MCF 10A (cell line): ENCODE results near the gene CFAP97D2. TPM values are rescaled to one million over a fixed set of nuclear protein-coding genes. Genes with fewer than 3 reads are reported as not detected.

ENCODE experiments used
- BruUV-seq: library from RNA; stranded (reverse); fragments of 400-500 nt; replicated peaks from 2 replicates; lab custom pipeline; 2021; lab: Mats Ljungman, UMichigan
- CTCF ChIA-PET: fragments of 300-600 bp; sonication (Branson Sonifier 250); formaldehyde crosslinking; extraction: SDS; loops from one replicate; lab custom pipeline; 2021; ENCODE audit warnings: antibody characterized with exemption, inconsistent platforms; lab: Yijun Ruan, JAX
- POLR2A ChIA-PET: fragments of 300-600, 350-650 bp; sonication (Branson Sonifier 250); formaldehyde crosslinking; extraction: SDS; loops from one replicate; lab custom pipeline; 2020; ENCODE audit warnings: antibody characterized with exemption, inconsistent platforms; lab: Yijun Ruan, JAX
- DNase-seq: peaks from one replicate; pipeline ENCODE4 v3.0.0-alpha.2; 2018; ENCODE audit not compliant: unreplicated experiment
- H3K27ac Mint-ChIP-seq: one replicate; pipeline ENCODE4 v1.8.0; 2022; ENCODE audit warnings: mild to moderate bottlenecking, low read depth, mixed read lengths; ENCODE audit not compliant: unreplicated experiment
- H3K27me3 Mint-ChIP-seq: one replicate; pipeline ENCODE4 v1.8.0; 2022; ENCODE audit warnings: mixed read lengths; ENCODE audit not compliant: insufficient read depth, unreplicated experiment
- H3K36me3 Mint-ChIP-seq: one replicate; pipeline ENCODE4 v1.8.0; 2022; ENCODE audit warnings: mild to moderate bottlenecking, moderate library complexity, mixed read lengths; ENCODE audit not compliant: insufficient read depth, unreplicated experiment
- H3K4me1 Mint-ChIP-seq: one replicate; pipeline ENCODE4 v1.8.0; 2022; ENCODE audit warnings: mixed read lengths; ENCODE audit not compliant: insufficient read depth, unreplicated experiment
- H3K4me3 Mint-ChIP-seq: one replicate; pipeline ENCODE4 v1.8.0; 2022; ENCODE audit warnings: mild to moderate bottlenecking, moderate library complexity, mixed read lengths; ENCODE audit not compliant: unreplicated experiment
- H3K9me3 Mint-ChIP-seq: one replicate; pipeline ENCODE4 v1.8.0; 2022; ENCODE audit warnings: mixed read lengths; ENCODE audit not compliant: unreplicated experiment
- intact Hi-C: fragments of 100-400 bp; cut with micrococcal nuclease; formaldehyde crosslinking; loops from 2 replicates; pipeline ENCODE4 v1.14.1; 2022
- total RNA-seq: library from RNA; stranded (reverse); gene quantifications from 2 replicates; pipeline ENCODE4 v1.2.3, GENCODE V29; 2022
- TF ChIP-seq, protein P1 (sequence below): fragments of 200-600 bp; IDR thresholded peaks from one replicate; pipeline ENCODE4 v1.8.0; 2022; ENCODE audit warnings: antibody characterized with exemption, mild to moderate bottlenecking; ENCODE audit not compliant: unreplicated experiment

CFAP97D2 gene
- total RNA-seq, 1 experiment from 2014 or later = not detected

GRCh38 chr13:114231886-114232285 is 52.8 kb downstream of the CFAP97D2 start:
- TF ChIP-seq, protein P1, sequence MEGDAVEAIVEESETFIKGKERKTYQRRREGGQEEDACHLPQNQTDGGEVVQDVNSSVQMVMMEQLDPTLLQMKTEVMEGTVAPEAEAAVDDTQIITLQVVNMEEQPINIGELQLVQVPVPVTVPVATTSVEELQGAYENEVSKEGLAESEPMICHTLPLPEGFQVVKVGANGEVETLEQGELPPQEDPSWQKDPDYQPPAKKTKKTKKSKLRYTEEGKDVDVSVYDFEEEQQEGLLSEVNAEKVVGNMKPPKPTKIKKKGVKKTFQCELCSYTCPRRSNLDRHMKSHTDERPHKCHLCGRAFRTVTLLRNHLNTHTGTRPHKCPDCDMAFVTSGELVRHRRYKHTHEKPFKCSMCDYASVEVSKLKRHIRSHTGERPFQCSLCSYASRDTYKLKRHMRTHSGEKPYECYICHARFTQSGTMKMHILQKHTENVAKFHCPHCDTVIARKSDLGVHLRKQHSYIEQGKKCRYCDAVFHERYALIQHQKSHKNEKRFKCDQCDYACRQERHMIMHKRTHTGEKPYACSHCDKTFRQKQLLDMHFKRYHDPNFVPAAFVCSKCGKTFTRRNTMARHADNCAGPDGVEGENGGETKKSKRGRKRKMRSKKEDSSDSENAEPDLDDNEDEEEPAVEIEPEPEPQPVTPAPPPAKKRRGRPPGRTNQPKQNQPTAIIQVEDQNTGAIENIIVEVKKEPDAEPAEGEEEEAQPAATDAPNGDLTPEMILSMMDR = no peak
- BruUV-seq = no TSS peak
- Mint-ChIP-seq H3K27me3 (no peaks in the 10 kb centered on the region), H3K9me3 (no peaks in the 10 kb centered on the region), H3K27ac (no peak overlapping the region), H3K36me3 (peaks cover 10% of the 10 kb centered on the region), H3K4me1 (no peaks in the 10 kb centered on the region), H3K4me3 (no peak overlapping the region)
- POLR2A ChIA-PET = no interaction called here
- intact Hi-C loops = no loop called here
- CTCF ChIA-PET = no interaction called here
- DNase-seq = no peak

DNA sequence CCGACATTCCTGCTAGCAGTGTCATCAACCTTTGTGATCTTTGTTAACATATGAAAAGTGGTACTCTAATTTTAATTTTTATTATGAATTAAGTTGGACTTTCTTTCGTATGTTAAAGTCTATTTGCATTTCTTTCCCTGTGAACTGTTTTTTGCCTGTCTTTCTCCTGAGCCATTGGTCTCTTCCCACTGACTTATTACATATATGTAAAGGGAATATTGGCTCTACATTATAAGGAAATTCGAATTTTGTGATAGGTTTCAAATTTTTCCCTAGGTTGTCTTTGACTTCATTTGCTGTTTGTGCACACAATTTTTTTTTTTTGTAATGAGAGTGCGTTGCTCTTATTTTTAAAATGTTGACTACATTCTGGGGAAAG is 55.2 kb downstream of the CFAP97D2 start:
- Mint-ChIP-seq H3K36me3 (peaks cover 31% of the 10 kb centered on the region), H3K27me3 (no peaks in the 10 kb centered on the region), H3K9me3 (no peaks in the 10 kb centered on the region), H3K4me1 (peaks cover 6% of the 10 kb centered on the region), H3K27ac (peak overlapping the region; percentile 79), H3K4me3 (peak overlapping the region; percentile 83)
- CTCF ChIA-PET = interaction anchor here (0.6 to 0.7 kb wide), 2 partner anchors 185 to 264 kb away, joined by 3 read pairs; no protein-coding TSS in a partner anchor
- intact Hi-C loops = no loop called here
- DNase-seq = no peak
- no TSS peak for BruUV-seq
- POLR2A ChIA-PET = no interaction called here
- TF ChIP-seq, protein P1 = no peak

- TF ChIP-seq, protein P1 = no peak
- peak; percentile 92 for DNase-seq
- H3K4me1 Mint-ChIP-seq = peaks cover 6% of the 10 kb centered on the region
- ChIA-PET CTCF (no interaction called here), POLR2A (interaction anchor here (0.6 to 2.6 kb wide), 10 partner anchors 10 to 742 kb away, joined by 3 to 12 read pairs (median 4); partner anchors contain the start of gene UPF3A)
- no TSS peak for BruUV-seq
- H3K36me3 Mint-ChIP-seq = peaks cover 37% of the 10 kb centered on the region
- peak within 1 kb of the TSS; percentile 83 for H3K4me3 Mint-ChIP-seq
- peak within 1 kb of the TSS; percentile 79 for H3K27ac Mint-ChIP-seq
- intact Hi-C loops = no loop called here
- H3K9me3 Mint-ChIP-seq = no peaks in the 10 kb centered on the region
- H3K27me3 Mint-ChIP-seq = no peaks in the 10 kb centered on the region
Measured at GRCh38 chr13:114234645-114235421, 55.8 kb downstream of the CFAP97D2 start, which contains the start of gene CDC16. Gene CDC16, plus strand, starts transcription at chr13:114234897. Its CDS starts 188 bp downstream, at chr13:114235085.

GRCh38 chr13:114235697-114236096 is 56.6 kb downstream of the CFAP97D2 start:
- TF ChIP-seq, protein P1 = no peak
- Mint-ChIP-seq H3K4me3 (peak overlapping the region; percentile 83), H3K27ac (peak overlapping the region; percentile 79), H3K9me3 (no peaks in the 10 kb centered on the region), H3K36me3 (peaks cover 46% of the 10 kb centered on the region), H3K27me3 (no peaks in the 10 kb centered on the region), H3K4me1 (peaks cover 6% of the 10 kb centered on the region)
- no TSS peak for BruUV-seq
- intact Hi-C loops = no loop called here
- peak; percentile 16 for DNase-seq
- ChIA-PET CTCF (interaction anchor here (0.5 to 1.1 kb wide), 2 partner anchors 9 to 10 kb away, joined by 3 read pairs; no protein-coding TSS in a partner anchor), POLR2A (interaction anchor here (0.7 to 2.6 kb wide), 15 partner anchors 14 to 743 kb away, joined by 3 to 12 read pairs (median 4); partner anchors contain the start of gene UPF3A)
